Measurements from ENCODE around the gene FLCN.
A peak's percentile ranks its signal among the peaks of the same experiment; 100 is the strongest.
"Not testable (repeated sequence)": the region's sequence is repeated elsewhere in the genome, so short reads cannot be mapped to it uniquely, and the experiment has no call there.

The FLCN gene, protein sequence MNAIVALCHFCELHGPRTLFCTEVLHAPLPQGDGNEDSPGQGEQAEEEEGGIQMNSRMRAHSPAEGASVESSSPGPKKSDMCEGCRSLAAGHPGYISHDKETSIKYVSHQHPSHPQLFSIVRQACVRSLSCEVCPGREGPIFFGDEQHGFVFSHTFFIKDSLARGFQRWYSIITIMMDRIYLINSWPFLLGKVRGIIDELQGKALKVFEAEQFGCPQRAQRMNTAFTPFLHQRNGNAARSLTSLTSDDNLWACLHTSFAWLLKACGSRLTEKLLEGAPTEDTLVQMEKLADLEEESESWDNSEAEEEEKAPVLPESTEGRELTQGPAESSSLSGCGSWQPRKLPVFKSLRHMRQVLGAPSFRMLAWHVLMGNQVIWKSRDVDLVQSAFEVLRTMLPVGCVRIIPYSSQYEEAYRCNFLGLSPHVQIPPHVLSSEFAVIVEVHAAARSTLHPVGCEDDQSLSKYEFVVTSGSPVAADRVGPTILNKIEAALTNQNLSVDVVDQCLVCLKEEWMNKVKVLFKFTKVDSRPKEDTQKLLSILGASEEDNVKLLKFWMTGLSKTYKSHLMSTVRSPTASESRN

DNA sequence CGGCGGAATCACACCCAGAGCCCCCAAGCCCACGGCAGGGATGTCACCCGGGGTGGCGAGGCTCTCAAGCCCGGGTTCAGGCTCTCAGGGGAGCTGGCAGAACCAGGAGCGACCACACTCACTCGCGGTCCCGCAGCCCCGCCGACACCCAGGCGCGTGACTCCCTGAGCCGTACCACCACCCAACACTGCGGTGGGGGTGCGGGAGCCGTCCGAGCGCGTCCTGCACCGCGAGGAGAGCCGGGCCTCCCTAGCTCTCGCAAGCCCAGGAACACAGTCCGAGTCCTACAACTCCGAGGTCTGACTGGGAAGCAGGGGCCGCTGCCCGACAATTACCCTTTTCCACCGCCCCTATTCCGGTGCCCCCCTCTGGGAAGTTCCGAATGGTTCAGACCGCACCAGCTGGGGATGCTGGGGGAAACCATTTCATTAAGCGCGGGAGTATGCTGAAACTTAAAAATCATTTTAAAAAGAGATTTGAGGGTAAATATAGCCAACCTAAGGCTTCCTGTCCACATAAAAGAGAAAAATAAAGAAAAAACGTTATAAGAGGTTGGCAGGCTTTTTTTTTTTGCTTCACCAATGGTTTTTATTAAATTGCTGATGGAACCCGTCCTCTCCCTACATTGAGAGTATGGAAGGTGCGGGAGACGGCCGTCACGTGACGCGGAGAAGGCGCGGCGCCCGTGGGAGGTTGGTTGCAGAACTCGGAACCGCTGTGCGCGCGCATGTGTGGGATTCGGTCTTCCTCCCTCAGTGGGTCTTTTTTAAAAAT lies at the start of gene FLCN:
Gene FLCN, minus strand, starts transcription at position 143 of the 774 bp plus-strand sequence. CDS start 9,031 bp downstream, outside the sequence.
- DNase-seq (ENCODE audit: low read depth in 3 of 3), result peak; percentile 72 to 82 (median 76)

GRCh38 chr17:17285951-17286350 lies 49.0 kb upstream of the FLCN start:
- DNase-seq (ENCODE audit: low read depth in 3 of 3), result no peak

- DNase-seq (ENCODE audit: low read depth in 3 of 3), result peak; percentile 95 to 96 (median 95)
Measured at GRCh38 chr17:17280613-17281549, 43.9 kb upstream of the FLCN start, which contains the start of gene COPS3. Gene COPS3 (minus strand): TSS chr17:17281246. CDS start chr17:17281186, 60 bp downstream.

DNA sequence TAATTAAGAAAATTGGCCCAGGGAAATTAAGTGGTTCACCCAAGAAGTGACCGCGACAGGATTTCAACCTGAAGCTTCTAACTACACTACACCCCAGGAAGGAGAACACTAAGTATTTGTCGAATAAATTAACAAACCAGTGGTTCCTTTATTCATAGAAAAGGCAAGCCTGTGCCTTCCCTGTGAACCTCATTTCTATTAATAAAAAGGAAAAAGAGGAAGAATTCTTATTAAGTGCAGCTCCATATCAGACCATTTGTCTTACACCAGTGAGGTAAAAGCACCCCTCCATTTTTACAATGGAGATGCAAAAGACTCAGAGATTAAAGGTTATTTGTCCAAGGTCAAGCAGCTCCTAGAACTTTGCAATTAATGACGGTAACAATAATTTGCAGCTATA lies 42.3 kb upstream of the FLCN start:
- no peak for DNase-seq (ENCODE audit: low read depth in 3 of 3)

GRCh38 chr17:17277431-17277830 lies 40.5 kb upstream of the FLCN start:
- DNase-seq (ENCODE audit: low read depth in 3 of 3), result not testable (repeated sequence)

DNA sequence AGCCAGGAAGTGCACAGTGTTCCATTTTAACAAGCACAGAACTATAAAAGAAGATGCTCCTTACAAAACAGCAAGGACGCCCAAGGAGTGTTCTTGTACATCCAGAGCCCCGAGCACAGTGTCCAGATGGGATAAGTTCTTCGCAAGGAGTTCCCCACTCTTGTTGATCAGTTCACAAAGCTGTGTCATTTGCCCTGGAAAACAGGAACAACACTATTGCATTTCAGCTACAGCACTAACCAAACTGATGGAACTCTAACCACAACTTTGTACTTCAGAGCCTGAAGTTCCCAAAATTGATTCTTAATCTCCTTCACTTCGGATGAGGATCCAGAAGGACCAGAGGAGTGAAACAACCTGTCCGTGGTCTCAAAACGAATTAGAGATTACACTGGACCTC lies 39.0 kb upstream of the FLCN start:
- no peak for DNase-seq (ENCODE audit: low read depth in 3 of 3)

GRCh38 chr17:17269926-17270773 lies 33.2 kb upstream of the FLCN start:
- DNase-seq (ENCODE audit: low read depth in 3 of 3), result no peak

DNA sequence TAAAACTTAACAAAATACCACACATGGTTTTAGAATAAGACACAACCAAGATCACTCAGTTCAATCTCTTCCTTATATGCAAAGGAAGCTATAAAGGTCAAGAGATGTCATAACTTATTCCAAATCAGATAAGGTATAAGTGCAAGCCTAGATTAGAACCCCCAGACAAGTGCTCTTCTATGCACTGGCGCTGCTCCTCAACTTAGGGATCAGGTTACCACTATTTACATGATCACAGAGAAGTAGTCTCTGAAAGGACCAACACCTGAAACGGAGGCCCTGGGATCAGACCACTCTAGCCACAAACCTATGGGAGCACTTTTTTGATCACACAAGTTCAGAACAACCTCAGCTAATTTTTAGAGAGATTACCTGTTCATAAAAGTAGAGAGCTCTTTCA lies 27.5 kb upstream of the FLCN start:
- no peak for DNase-seq (ENCODE audit: low read depth in 3 of 3)

DNA sequence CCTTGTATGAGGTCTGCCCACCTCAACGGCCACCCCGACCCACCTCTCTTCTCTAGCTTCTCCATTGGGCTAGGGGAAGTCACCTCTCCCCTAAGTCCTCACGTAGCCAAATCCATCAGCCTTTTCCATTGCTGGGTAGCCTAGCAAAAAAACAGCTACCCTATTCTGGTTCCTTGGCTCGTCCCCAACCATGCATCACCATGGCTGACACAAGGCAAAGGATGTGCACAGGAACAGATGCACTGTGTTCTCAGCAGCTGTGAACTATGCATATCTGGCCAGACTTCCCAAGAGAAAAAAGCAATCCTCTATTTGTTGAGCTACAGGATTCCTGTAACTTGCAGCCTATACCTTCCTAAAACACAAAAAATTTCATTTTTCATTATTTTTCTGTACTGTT lies 22.0 kb upstream of the FLCN start:
- no peak for DNase-seq (ENCODE audit: low read depth in 3 of 3)

- no peak for DNase-seq (ENCODE audit: low read depth in 3 of 3)
Measured at GRCh38 chr17:17258011-17258410, 21.0 kb upstream of the FLCN start.

- no peak for DNase-seq (ENCODE audit: low read depth in 3 of 3)
Measured at GRCh38 chr17:17256316-17256715, 19.3 kb upstream of the FLCN start.

DNA sequence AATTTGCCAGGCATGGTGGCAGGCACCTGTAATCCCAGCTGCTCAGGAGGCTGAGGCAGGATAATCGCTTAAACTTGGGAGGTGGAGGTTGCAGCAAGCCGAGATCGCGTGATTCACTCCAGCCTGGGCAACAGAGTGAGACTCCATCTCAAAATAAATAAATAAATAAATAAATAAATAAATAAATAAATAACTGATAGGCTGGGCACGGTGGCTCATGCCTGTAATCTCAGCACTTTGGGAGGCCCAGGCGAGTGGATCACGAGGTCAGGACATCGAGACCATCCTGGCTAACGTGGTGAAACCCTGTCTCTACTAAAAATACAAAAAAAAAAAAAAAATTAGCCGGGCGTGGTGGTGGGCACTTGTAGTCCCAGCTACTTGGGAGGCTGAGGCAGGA lies 18.7 kb upstream of the FLCN start:
- DNase-seq (ENCODE audit: low read depth in 3 of 3), result not testable (repeated sequence)

GRCh38 chr17:17254036-17254435 lies 17.1 kb upstream of the FLCN start:
- DNase-seq (ENCODE audit: low read depth in 3 of 3), result no peak

DNA sequence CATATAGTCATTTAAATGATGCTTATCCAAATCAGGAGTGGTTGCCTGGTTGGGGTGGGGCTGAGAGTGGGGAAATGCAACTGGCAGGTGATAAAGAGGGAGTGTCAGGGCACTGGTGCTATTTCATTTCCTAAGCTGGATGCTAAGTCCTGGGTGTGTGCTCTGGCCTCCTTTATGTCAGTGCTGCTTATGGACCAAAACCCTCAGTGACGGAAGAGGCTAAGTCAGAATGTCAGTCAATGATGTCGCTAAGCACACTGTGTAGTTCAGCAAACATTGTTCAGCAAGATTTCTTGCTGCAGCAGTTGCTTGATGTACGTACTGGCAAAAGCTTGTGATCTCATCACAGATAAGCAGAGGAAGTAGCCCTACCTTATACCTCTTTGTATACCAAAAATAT lies 16.4 kb upstream of the FLCN start:
- DNase-seq (ENCODE audit: low read depth in 3 of 3), result no peak

- DNase-seq (ENCODE audit: low read depth in 3 of 3), result no peak
Measured at GRCh38 chr17:17252149-17252661, 15.2 kb upstream of the FLCN start.

GRCh38 chr17:17246879-17247278 lies 9.9 kb upstream of the FLCN start:
- no peak for DNase-seq (ENCODE audit: low read depth in 3 of 3)

- no peak for DNase-seq (ENCODE audit: low read depth in 3 of 3)
Measured at GRCh38 chr17:17243163-17243562, 6.2 kb upstream of the FLCN start.

DNA sequence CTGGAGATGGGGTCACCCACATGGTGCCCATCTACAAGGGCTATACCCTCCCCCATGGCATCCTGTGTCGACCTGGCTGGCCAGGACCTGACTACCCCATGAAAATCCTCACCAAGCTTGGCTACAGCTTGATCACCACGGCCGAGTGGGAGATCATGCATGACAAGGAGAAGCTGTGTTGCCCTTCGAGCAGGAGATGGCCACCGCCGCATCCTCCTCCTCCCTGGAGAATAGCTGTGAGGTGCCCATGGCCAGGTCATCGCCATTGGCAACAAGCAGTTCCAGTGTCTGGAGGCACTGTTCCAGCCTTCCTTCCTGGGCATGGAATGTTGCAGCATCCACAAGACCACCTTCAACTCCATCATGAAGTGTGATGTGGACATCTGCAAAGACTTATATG lies 5.3 kb upstream of the FLCN start:
- no peak for DNase-seq (ENCODE audit: low read depth in 3 of 3)

DNA sequence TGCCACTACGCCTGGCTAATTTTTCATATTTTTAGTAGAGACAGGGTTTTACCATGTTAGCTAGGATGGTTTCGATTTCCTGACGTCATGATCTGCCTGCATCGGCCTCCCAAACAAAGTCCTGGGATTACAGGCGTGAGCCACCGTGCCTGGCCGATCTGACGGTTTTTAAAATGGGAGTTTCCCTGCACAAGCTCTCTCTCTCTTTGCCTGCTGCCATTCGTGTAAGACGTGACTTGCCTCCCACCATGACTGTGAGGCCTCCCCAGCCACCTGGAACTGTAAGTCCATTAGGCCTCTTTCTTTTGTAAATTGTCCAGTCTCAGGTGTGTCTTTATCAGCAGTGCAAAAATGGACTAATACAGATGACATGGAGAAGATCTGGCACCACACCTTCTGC lies 4.7 kb upstream of the FLCN start:
- no peak for DNase-seq (ENCODE audit: low read depth in 3 of 3)

DNA sequence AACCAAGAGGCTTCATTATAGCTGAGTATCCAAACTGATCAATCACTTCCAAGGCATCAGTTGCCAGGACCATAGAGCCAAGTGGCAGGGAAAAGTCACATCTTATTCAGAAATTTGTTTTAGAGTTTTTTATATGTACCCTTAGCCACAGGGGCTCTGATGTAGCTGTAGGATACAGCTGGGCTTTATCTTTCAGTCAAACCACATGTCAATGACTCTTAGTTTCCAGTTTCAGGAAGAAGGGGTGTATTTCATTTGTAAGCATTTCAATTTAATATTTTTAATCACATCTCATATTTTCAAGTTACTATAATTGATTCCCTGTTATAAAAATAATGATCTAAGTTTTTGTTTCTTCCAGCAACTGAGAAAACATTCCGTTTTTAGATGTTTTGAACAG lies 2.9 kb upstream of the FLCN start:
- no peak for DNase-seq (ENCODE audit: low read depth in 3 of 3)
